H1 (cell line): ENCODE results near the gene TENT4A.

Source experiments
- BCL11A ChIP-seq, 2 experiments: IDR thresholded peaks; one replicate each; pipeline ENCODE4 v1.6.1; 2011; ENCODE audit warnings: low read depth in 2 of 2, low read length in 2 of 2, mild to moderate bottlenecking in 2 of 2
- POLR2A ChIP-seq, 2 experiments: IDR thresholded peaks; 1 replicate in 1 of 2; 2 replicates in 1 of 2; pipeline ENCODE4 v1.6.1; 2011; ENCODE audit warnings: low read depth in 2 of 2, low read length in 2 of 2, mild to moderate bottlenecking in 2 of 2; ENCODE audit errors: control extremely low read depth in 1 of 2

- TF ChIP-seq POLR2A (IDR thresholded peaks at IDR 0.05; ENCODE audit: control extremely low read depth in 1 of 2, low read depth in 2 of 2, low read length in 2 of 2): no peak
- TF ChIP-seq BCL11A (IDR thresholded peaks at IDR 0.05; ENCODE audit: low read depth in 2 of 2, low read length in 2 of 2): no peak
Observed at GRCh38 chr5:6716629-6717149, 3.5 kb downstream of the TENT4A start.
